BJ (cell line): ENCODE measurements around the gene SSC5D. TPM values are rescaled to one million over a fixed set of nuclear protein-coding genes. Genes with fewer than 3 reads are reported as not detected.

Source experiments
- CTCF ChIA-PET: fragments of 350-600 bp; formaldehyde crosslinking; extraction: SDS; loops from one replicate; lab custom pipeline; 2021; ENCODE audit warnings: antibody characterized with exemption, inconsistent platforms; lab: Yijun Ruan, JAX
- POLR2A ChIA-PET: fragments of 300-600 bp; sonication (Branson Sonifier 250); formaldehyde crosslinking; extraction: SDS; loops from one replicate; lab custom pipeline; 2021; ENCODE audit warnings: antibody characterized with exemption; lab: Charles Lee
- DNase-seq: peaks from one replicate; pipeline ENCODE4 v3.0.0-alpha.2; 2011; ENCODE audit warnings: low read depth
- H3K27me3 ChIP-seq: 2 replicates; pipeline ENCODE4 v1.6.0; 2011; ENCODE audit warnings: low read length; ENCODE audit not compliant: control insufficient read depth, insufficient read depth
- H3K36me3 ChIP-seq: 2 replicates; pipeline ENCODE4 v1.5.1; 2011; ENCODE audit warnings: low read length; ENCODE audit not compliant: control insufficient read depth, insufficient read depth
- H3K4me3 ChIP-seq: 2 replicates; pipeline ENCODE4 v1.5.1; 2011; ENCODE audit warnings: low read depth, mild to moderate bottlenecking, control low read depth, low read length
- polyA plus RNA-seq: library from polyadenylated mRNA; depleted of rRNA; stranded (reverse); fragments of >200 nt; gene quantifications from 2 replicates; pipeline ENCODE4 v1.2.3, GENCODE V29; 2011
- TF ChIP-seq, protein P1 (sequence below): IDR thresholded peaks from 2 replicates; pipeline ENCODE4 v1.5.1; 2011; ENCODE audit warnings: low read depth, mild to moderate bottlenecking, control low read depth, inconsistent platforms, low read length, moderate library complexity; ENCODE audit not compliant: insufficient read depth

The SSC5D gene
- polyA plus RNA-seq, 1 experiment, result 8.2 TPM

DNA sequence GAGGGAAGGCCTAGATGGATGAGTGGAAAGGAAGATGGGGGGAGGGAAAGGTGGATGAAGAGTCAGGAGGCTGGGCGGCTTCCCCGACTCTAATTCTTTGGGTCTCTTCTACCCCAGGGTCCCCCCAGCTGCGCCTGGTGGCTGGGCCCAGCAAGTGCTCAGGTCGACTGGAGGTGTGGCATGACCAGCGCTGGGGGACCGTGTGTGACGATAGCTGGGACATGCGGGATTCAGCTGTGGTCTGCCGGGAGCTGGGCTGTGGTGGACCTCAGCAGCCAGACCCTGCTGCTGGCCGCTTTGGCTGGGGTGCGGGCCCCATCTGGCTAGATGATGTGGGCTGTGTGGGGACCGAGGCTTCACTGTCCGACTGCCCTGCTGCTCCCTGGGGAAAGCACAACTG lies 9.5 kb downstream of the SSC5D start:
- CTCF ChIA-PET, result interaction anchor here (1.5 to 2.7 kb wide), 2 partner anchors 30 to 79 kb away, joined by 4 to 11 read pairs; no protein-coding TSS in a partner anchor
- TF ChIP-seq, protein P1, sequence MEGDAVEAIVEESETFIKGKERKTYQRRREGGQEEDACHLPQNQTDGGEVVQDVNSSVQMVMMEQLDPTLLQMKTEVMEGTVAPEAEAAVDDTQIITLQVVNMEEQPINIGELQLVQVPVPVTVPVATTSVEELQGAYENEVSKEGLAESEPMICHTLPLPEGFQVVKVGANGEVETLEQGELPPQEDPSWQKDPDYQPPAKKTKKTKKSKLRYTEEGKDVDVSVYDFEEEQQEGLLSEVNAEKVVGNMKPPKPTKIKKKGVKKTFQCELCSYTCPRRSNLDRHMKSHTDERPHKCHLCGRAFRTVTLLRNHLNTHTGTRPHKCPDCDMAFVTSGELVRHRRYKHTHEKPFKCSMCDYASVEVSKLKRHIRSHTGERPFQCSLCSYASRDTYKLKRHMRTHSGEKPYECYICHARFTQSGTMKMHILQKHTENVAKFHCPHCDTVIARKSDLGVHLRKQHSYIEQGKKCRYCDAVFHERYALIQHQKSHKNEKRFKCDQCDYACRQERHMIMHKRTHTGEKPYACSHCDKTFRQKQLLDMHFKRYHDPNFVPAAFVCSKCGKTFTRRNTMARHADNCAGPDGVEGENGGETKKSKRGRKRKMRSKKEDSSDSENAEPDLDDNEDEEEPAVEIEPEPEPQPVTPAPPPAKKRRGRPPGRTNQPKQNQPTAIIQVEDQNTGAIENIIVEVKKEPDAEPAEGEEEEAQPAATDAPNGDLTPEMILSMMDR, result no peak
- POLR2A ChIA-PET, result no interaction called here
- Histone ChIP-seq H3K4me3 (no peak overlapping the region), H3K27me3 (no peaks in the 10 kb centered on the region), H3K36me3 (peaks cover 23% of the 10 kb centered on the region)
- no peak for DNase-seq

DNA sequence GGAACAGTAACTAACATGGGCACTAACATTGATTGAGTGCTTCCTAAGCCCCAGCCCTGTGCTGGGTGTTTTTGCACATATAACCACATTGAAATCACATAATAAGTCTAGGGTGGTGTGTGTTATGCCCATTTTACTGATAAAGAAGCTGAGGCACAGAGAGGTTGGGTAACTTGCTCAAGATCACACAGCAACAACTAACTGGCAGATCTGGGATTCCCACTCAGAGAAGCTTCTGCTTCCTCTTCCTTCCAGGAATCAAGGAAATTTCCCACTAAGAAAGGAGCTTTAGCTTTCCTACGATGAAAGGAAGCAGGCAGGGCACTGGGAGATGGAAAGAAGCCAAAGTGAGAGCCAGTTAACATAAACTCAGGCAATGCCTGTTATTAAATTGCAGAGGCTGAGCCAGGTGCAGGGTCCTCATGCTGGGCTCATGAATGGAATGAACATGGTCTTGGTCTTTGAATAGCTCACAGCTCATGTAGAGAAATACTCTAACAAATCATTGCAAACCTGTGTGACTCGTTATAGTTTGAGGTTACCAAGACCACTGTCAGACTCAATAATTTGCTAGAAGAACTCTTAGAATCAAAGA lies 10.1 kb downstream of the SSC5D start:
- DNase-seq, result no peak
- ChIA-PET CTCF (interaction anchor here (1.5 to 2.7 kb wide), 2 partner anchors 31 to 80 kb away, joined by 4 to 11 read pairs; no protein-coding TSS in a partner anchor), POLR2A (no interaction called here)
- TF ChIP-seq, protein P1, result no peak
- H3K4me3 ChIP-seq, result no peak overlapping the region
- H3K36me3 ChIP-seq, result peaks cover 23% of the 10 kb centered on the region
- no peaks in the 10 kb centered on the region for H3K27me3 ChIP-seq

DNA sequence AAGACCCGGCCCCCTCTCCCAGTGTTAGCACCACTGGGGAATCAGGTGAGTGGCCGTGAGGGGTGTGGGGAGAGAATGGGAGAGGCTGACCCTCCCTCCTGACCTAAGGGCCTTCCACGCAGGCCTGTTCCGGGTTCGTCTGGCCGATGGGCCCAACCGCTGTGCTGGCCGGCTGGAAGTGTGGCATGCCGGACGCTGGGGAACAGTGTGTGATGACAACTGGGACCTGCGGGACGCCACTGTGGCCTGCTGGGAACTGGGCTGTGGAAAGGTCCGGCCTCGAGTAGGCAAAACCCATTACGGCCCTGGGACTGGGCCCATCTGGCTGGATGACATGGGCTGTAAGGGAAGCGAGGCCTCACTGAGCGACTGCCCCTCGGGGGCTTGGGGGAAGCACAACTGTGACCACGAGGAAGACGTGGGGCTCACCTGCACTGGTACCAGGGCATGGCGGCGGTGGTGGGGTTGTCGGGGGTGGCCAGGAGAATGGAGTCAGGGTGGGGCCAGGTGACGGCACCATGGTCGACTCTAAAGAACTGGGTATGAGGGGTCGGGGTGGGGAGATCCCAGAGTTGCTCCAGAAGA lies 12.2 kb downstream of the SSC5D start:
- DNase-seq, result no peak
- TF ChIP-seq, protein P1, result no peak
- POLR2A ChIA-PET, result no interaction called here
- no peak overlapping the region for H3K4me3 ChIP-seq
- CTCF ChIA-PET, result interaction anchor here (0.9 kb wide), 1 partner anchor 33 kb away, joined by 4 read pairs; no protein-coding TSS in a partner anchor
- no peaks in the 10 kb centered on the region for H3K27me3 ChIP-seq
- H3K36me3 ChIP-seq, result peaks cover 25% of the 10 kb centered on the region

DNA sequence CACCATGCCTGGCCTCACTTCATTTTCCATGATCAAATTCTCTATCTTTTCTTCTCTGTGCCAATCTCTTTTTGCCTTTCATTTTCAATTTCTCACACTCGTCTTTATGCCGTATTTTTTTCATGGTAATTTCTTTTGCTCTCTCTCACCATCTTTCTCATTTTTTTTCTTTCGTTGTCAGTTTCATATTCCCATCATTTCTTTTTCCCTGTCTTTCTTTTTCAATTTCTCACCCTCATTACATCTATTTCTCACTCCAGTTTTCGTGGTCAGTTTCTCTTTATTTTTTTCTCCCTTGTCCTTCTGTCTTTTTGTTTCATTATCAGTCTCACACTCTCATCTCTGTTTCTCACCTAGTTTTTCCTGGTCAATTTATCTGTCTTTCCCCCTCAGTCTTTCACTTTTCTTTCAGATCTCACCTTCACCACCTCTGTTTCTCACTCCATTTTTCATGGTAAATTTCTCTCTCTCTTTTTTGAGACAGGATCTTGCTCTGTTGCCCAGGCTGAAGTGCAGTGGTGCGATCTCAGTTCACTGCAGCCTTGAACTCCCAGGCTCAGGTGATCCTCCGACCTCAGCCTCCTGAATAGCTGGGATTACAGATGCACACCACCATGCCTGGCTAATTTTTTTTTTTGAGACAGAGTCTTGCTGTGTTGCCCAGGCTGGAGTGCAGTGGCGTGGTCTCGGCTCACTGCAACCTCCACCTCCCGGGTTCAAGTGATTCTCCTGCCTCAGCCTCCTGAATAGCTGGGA lies 14.1 kb downstream of the SSC5D start:
- ChIA-PET CTCF (interaction anchor here (1.4 to 3.1 kb wide), 2 partner anchors 12 to 130 kb away, joined by 3 to 106 read pairs; partner anchors contain the start of gene SSC5D), POLR2A (no interaction called here)
- TF ChIP-seq, protein P1, result no peak
- H3K4me3 ChIP-seq, result no peak overlapping the region
- no peak for DNase-seq
- H3K36me3 ChIP-seq, result peaks cover 25% of the 10 kb centered on the region
- H3K27me3 ChIP-seq, result no peaks in the 10 kb centered on the region

DNA sequence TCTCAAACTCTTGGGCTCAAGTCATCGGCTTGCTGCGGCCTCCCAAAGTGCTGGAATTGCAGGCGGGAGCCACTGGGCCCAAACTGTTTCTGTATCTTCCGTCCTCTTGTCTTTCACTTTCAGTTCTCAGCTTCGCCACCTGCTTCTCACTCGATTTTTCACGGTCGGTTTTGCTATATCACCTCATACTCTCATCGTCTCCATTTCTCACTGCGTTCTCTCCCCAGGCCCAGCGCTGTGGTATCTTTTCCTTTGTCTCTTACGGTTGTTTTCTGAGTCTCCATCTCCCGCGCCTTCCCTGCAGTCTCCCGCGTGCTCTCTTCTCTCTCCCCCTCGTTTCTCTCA lies 14.9 kb downstream of the SSC5D start:
- ChIA-PET CTCF (interaction anchor here (0.7 to 3.1 kb wide), 21 partner anchors 11 to 363 kb away, joined by 3 to 106 read pairs (median 6); partner anchors contain the start of genes FIZ1, ISOC2, NAT14 and SSC5D), POLR2A (interaction anchor here (1.2 kb wide), 1 partner anchor 10 kb away, joined by 11 read pairs; no protein-coding TSS in a partner anchor)
- TF ChIP-seq, protein P1, result no peak
- peaks cover 23% of the 10 kb centered on the region for H3K36me3 ChIP-seq
- no peak overlapping the region for H3K4me3 ChIP-seq
- no peak for DNase-seq
- no peaks in the 10 kb centered on the region for H3K27me3 ChIP-seq
